Progenitor cell of endocrine pancreas (in vitro differentiated cells): Measurements from ENCODE around the gene KIF12. TPM values are rescaled to one million over a fixed set of nuclear protein-coding genes. Genes with fewer than 3 reads are reported as not detected.

Source experiments
- DNase-seq: peaks from one replicate; pipeline ENCODE4 v3.0.0; 2021; ENCODE audit warnings: low spot score; ENCODE audit not compliant: unreplicated experiment
- H3K27ac Mint-ChIP-seq: 2 replicates; pipeline ENCODE4 v1.8.0; 2021; ENCODE audit warnings: mild to moderate bottlenecking, moderate library complexity, mixed read lengths
- H3K27me3 Mint-ChIP-seq: 2 replicates; pipeline ENCODE4 v1.8.0; 2021; ENCODE audit warnings: mixed read lengths
- H3K36me3 Mint-ChIP-seq: 2 replicates; pipeline ENCODE4 v1.8.0; 2022; ENCODE audit warnings: mixed read lengths; ENCODE audit not compliant: insufficient read depth
- H3K4me1 Mint-ChIP-seq: 2 replicates; pipeline ENCODE4 v1.8.0; 2021; ENCODE audit warnings: low read depth, mixed read lengths
- H3K4me3 Mint-ChIP-seq: 2 replicates; pipeline ENCODE4 v1.8.0; 2021; ENCODE audit warnings: low read depth, mild to moderate bottlenecking, moderate library complexity, mixed read lengths
- H3K9me3 Mint-ChIP-seq: 2 replicates; pipeline ENCODE4 v1.8.0; 2021; ENCODE audit warnings: low read depth, mixed read lengths
- CTCF ChIP-seq: fragments of 200-600 bp; sonication (generic); IDR thresholded peaks from one replicate; pipeline ENCODE4 v1.5.0; 2021; ENCODE audit warnings: antibody characterized with exemption, mild to moderate bottlenecking; ENCODE audit not compliant: unreplicated experiment
- total RNA-seq: library from RNA; stranded (reverse); gene quantifications from 2 replicates; pipeline ENCODE4 v1.2.1, GENCODE V29; 2021

The KIF12 gene
- total RNA-seq, 1 donor from 2014 or later: 176 TPM

GRCh38 chr9:114082017-114082762 is 16.9 kb downstream of the KIF12 start:
- H3K36me3 Mint-ChIP-seq: peaks cover 8% of the 10 kb centered on the region
- peaks cover 55% of the 10 kb centered on the region for H3K4me1 Mint-ChIP-seq
- no peak overlapping the region for H3K4me3 Mint-ChIP-seq
- peak; percentile 83 for DNase-seq
- TF ChIP-seq CTCF: peak; percentile 88
- H3K9me3 Mint-ChIP-seq: peaks cover 15% of the 10 kb centered on the region
- H3K27me3 Mint-ChIP-seq: no peaks in the 10 kb centered on the region
- peak overlapping the region; percentile 98 for H3K27ac Mint-ChIP-seq

GRCh38 chr9:114081441-114082016 is 17.6 kb downstream of the KIF12 start:
- DNase-seq: no peak
- Mint-ChIP-seq H3K9me3 (peaks cover 10% of the 10 kb centered on the region), H3K36me3 (peaks cover 6% of the 10 kb centered on the region), H3K27ac (peak overlapping the region; percentile 98), H3K4me1 (peaks cover 61% of the 10 kb centered on the region), H3K27me3 (no peaks in the 10 kb centered on the region), H3K4me3 (peak overlapping the region; percentile 18)
- TF ChIP-seq CTCF: no peak

GRCh38 chr9:114080773-114081440 is 18.2 kb downstream of the KIF12 start:
- Mint-ChIP-seq H3K4me3 (peak overlapping the region; percentile 40), H3K27ac (peak overlapping the region; percentile 98), H3K9me3 (peaks cover 7% of the 10 kb centered on the region), H3K27me3 (no peaks in the 10 kb centered on the region), H3K36me3 (peaks cover 6% of the 10 kb centered on the region), H3K4me1 (peaks cover 68% of the 10 kb centered on the region)
- peak; percentile 39 for DNase-seq
- peak; percentile 5 for TF ChIP-seq CTCF

GRCh38 chr9:114080195-114080772 is 18.8 kb downstream of the KIF12 start:
- Mint-ChIP-seq H3K27me3 (no peaks in the 10 kb centered on the region), H3K4me3 (no peak overlapping the region), H3K27ac (peak overlapping the region; percentile 98), H3K9me3 (peaks cover 7% of the 10 kb centered on the region), H3K36me3 (peaks cover 11% of the 10 kb centered on the region), H3K4me1 (peaks cover 74% of the 10 kb centered on the region)
- no peak for TF ChIP-seq CTCF
- DNase-seq: no peak

- peak overlapping the region; percentile 88 for H3K27ac Mint-ChIP-seq
- H3K4me1 Mint-ChIP-seq: peaks cover 77% of the 10 kb centered on the region
- H3K9me3 Mint-ChIP-seq: peaks cover 7% of the 10 kb centered on the region
- H3K27me3 Mint-ChIP-seq: no peaks in the 10 kb centered on the region
- H3K4me3 Mint-ChIP-seq: no peak overlapping the region
- TF ChIP-seq CTCF: no peak
- H3K36me3 Mint-ChIP-seq: peaks cover 25% of the 10 kb centered on the region
- no peak for DNase-seq
These were observed 20.3 kb downstream of the KIF12 start for GRCh38 chr9:114078781-114079156.
